Measurements from ENCODE around the gene SCAMP3.
A peak's percentile ranks its signal among the peaks of the same experiment; 100 is the strongest.

The SCAMP3 gene

GRCh38 chr1:155278689-155279160 is 16.6 kb upstream of the SCAMP3 start:
- CTCF ChIA-PET: interaction anchor here (0.8 to 4.2 kb wide), 11 partner anchors 9 to 45 kb away, joined by 3 to 35 read pairs (median 4); partner anchors contain the start of gene FDPS
- no peak for DNase-seq (ENCODE audit: extremely low spot score)
- POLR2A ChIA-PET: no interaction called here
- no peak for TF ChIP-seq CTCF (IDR thresholded peaks at IDR 0.05; ENCODE audit: control extremely low read depth, extremely low read depth, low read depth, missing control alignments)

GRCh38 chr1:155277902-155278688 is 15.9 kb upstream of the SCAMP3 start:
- POLR2A ChIA-PET: no interaction called here

GRCh38 chr1:155277070-155277901 is 15.1 kb upstream of the SCAMP3 start, which contains the start of gene HCN3:
Gene HCN3 (plus strand): TSS chr1:155277463. CDS start chr1:155277591, 128 bp downstream.
- ChIA-PET POLR2A (interaction anchor here (0.6 kb wide), 1 partner anchor 31 kb away, joined by 3 read pairs; the partner anchor contains the start of gene FDPS), CTCF (interaction anchor here (0.6 to 4.2 kb wide), 19 partner anchors 8 to 731 kb away, joined by 3 to 35 read pairs (median 5); partner anchors contain the start of genes FDPS and SCAMP3)
- peak; percentile 52 for TF ChIP-seq CTCF (IDR thresholded peaks at IDR 0.05; ENCODE audit: control extremely low read depth, extremely low read depth, low read depth, missing control alignments)
- peak; percentile 98 for DNase-seq (ENCODE audit: extremely low spot score)

More at GRCh38 chr1:155277902-155278688, 15.9 kb upstream of the SCAMP3 start:
- CTCF ChIA-PET: interaction anchor here (0.8 to 4.2 kb wide), 9 partner anchors 8 to 46 kb away, joined by 3 to 35 read pairs (median 4); partner anchors contain the start of gene FDPS
- peak; percentile 74 for DNase-seq (ENCODE audit: extremely low spot score)
- TF ChIP-seq CTCF (IDR thresholded peaks at IDR 0.05; ENCODE audit: control extremely low read depth, extremely low read depth, low read depth, missing control alignments): peak; percentile 25

- peak; percentile 97 for DNase-seq (ENCODE audit: extremely low spot score)
Measured at GRCh38 chr1:155273343-155274245, 11.4 kb upstream of the SCAMP3 start, which contains the start of gene CLK2. Gene CLK2 (minus strand): TSS chr1:155273504. CDS start chr1:155270977, 2,527 bp downstream.

More at GRCh38 chr1:155273343-155274245, 11.4 kb upstream of the SCAMP3 start, which contains the start of gene CLK2:
- ChIA-PET CTCF (interaction anchor here (0.8 to 11.8 kb wide), 6 partner anchors 17 to 50 kb away, joined by 3 to 154 read pairs (median 3); partner anchors contain the start of gene FDPS), POLR2A (interaction anchor here (0.6 to 1.0 kb wide), 6 partner anchors 9 to 583 kb away, joined by 3 to 10 read pairs (median 5); partner anchors contain the start of gene GON4L)
- no peak for TF ChIP-seq CTCF (IDR thresholded peaks at IDR 0.05; ENCODE audit: control extremely low read depth, extremely low read depth, low read depth, missing control alignments)
